Measurements from ENCODE around the gene DEFB114.

Gene DEFB114

DNA sequence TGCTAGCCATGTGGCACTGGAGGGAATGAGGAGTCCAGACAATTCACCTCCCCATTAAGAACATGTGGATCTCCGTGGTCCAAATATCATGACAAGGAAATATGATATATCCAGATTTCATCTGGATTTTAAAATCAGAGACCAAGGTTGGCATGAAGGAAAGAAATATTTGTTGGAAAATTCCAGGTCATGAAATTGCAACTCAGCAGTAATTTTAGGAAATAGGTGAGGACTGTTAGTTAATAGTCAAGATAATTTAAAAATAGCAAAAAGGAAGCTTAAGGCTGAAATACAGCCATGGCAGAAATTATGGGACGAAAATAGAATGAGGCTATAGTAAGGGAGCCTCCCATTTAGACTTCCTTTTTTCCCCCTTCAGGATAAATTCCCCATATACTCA lies 26.9 kb downstream of the DEFB114 start:
- H3K36me3 ChIP-seq (ENCODE audit: control insufficient read depth, insufficient read depth, low read length) = no peaks in the 10 kb centered on the region
- no peaks in the 10 kb centered on the region for H3K4me1 ChIP-seq (ENCODE audit: control insufficient read depth, insufficient read depth, low read length)
- no peaks in the 10 kb centered on the region for H3K9me3 ChIP-seq (ENCODE audit: control insufficient read depth, insufficient read depth, low read depth, low read length)
- no peak overlapping the region for H3K9ac ChIP-seq (ENCODE audit: low read length)
- H3K27ac ChIP-seq (ENCODE audit: low read depth, low read length) = no peak overlapping the region
- no peak overlapping the region for H3K4me3 ChIP-seq (ENCODE audit: low read depth, low read length)
- no peaks in the 10 kb centered on the region for H3K27me3 ChIP-seq (ENCODE audit: control insufficient read depth, insufficient read depth, low read length)

DNA sequence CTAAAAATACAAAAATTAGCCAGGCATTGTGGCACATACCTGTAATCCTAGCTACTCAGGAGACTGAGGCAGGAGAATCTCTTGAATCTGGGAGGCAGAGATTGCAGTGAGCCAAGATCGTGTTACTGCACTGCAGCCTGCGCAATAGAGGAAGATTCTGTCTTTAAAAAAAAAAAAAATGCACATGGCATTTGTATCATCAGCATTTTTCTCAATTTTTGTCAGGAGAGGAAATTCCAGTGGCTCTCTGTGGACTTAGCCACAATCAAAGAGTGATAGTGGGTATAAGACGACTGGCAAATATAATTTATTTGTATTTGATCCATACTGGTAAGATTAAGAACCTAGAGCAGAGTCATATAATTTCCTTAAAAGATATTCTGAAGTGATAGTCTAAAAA lies 28.6 kb downstream of the DEFB114 start:
- Histone ChIP-seq H3K9me3 (ENCODE audit: control insufficient read depth, insufficient read depth, low read depth, low read length) (no peaks in the 10 kb centered on the region), H3K4me1 (ENCODE audit: control insufficient read depth, insufficient read depth, low read length) (no peaks in the 10 kb centered on the region), H3K36me3 (ENCODE audit: control insufficient read depth, insufficient read depth, low read length) (no peaks in the 10 kb centered on the region), H3K9ac (ENCODE audit: low read length) (no peak overlapping the region), H3K4me3 (ENCODE audit: low read depth, low read length) (no peak overlapping the region), H3K27ac (ENCODE audit: low read depth, low read length) (no peak overlapping the region), H3K27me3 (ENCODE audit: control insufficient read depth, insufficient read depth, low read length) (no peaks in the 10 kb centered on the region)

DNA sequence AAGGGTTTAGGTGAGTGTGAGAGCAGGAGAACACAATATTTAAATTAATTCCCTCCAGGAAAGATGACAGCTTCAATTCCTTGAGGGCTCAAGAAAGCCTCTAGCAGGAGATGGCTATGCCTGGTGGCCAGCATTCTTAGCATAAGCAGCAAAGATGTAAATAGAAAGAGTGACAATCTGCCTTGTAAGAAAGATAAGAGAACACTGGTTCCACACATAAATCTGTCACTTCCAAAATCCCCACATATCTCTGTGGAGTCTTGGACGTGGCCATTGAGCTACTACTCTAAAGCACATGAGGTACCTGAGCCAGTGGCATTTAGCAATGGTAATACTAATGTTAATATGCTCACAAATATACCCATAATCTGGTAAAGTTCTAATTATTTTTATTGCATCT lies 29.2 kb downstream of the DEFB114 start:
- no peaks in the 10 kb centered on the region for H3K9me3 ChIP-seq (ENCODE audit: control insufficient read depth, insufficient read depth, low read depth, low read length)
- no peak overlapping the region for H3K4me3 ChIP-seq (ENCODE audit: low read depth, low read length)
- H3K4me1 ChIP-seq (ENCODE audit: control insufficient read depth, insufficient read depth, low read length) = no peaks in the 10 kb centered on the region
- H3K9ac ChIP-seq (ENCODE audit: low read length) = no peak overlapping the region
- no peak overlapping the region for H3K27ac ChIP-seq (ENCODE audit: low read depth, low read length)
- H3K27me3 ChIP-seq (ENCODE audit: control insufficient read depth, insufficient read depth, low read length) = no peaks in the 10 kb centered on the region
- no peaks in the 10 kb centered on the region for H3K36me3 ChIP-seq (ENCODE audit: control insufficient read depth, insufficient read depth, low read length)

DNA sequence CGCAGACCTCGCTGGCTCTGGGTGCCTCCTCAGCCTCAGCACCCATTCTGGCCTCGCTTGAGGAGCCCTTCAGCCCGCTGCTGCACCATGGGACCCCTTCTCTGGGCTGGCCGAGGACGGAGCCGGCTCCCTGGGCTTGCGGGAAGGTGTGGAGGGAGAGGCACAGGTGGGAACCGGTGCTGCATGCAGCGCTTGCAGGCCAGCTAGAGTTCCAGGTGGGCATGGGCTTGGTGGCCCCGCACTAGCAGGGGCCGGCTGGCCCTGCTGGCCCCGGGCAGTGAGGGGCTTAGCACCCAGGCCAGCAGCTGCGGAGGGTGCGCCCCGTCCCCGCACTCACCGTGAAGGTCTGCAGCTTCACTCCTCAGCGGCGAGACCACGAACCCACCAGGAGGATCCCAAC lies 30.4 kb downstream of the DEFB114 start:
- Histone ChIP-seq H3K9ac (ENCODE audit: low read length) (no peak overlapping the region), H3K27ac (ENCODE audit: low read depth, low read length) (no peak overlapping the region), H3K4me1 (ENCODE audit: control insufficient read depth, insufficient read depth, low read length) (no peaks in the 10 kb centered on the region), H3K27me3 (ENCODE audit: control insufficient read depth, insufficient read depth, low read length) (no peaks in the 10 kb centered on the region), H3K4me3 (ENCODE audit: low read depth, low read length) (no peak overlapping the region), H3K9me3 (ENCODE audit: control insufficient read depth, insufficient read depth, low read depth, low read length) (no peaks in the 10 kb centered on the region), H3K36me3 (ENCODE audit: control insufficient read depth, insufficient read depth, low read length) (no peaks in the 10 kb centered on the region)

DNA sequence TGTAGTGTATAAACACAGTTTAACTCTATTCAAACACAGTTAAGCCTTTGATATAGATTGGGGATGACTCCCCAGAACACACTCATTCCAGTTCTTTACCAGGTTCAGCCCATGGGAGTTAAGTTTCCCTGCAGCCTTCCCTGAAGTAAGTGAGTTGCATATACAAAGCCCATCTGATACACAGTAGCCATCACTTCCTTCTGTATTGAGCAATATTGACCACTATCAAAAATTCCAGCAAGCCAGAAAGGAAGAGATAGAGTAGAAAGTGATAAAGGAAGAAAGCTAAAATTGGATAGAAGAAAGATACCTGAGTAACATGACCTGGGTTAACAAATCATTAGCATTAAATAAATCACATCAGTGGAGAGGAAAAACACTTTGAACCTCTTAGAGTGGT lies 34.6 kb downstream of the DEFB114 start:
- Histone ChIP-seq H3K4me1 (ENCODE audit: control insufficient read depth, insufficient read depth, low read length) (no peaks in the 10 kb centered on the region), H3K27me3 (ENCODE audit: control insufficient read depth, insufficient read depth, low read length) (no peaks in the 10 kb centered on the region), H3K27ac (ENCODE audit: low read depth, low read length) (no peak overlapping the region), H3K36me3 (ENCODE audit: control insufficient read depth, insufficient read depth, low read length) (no peaks in the 10 kb centered on the region), H3K9me3 (ENCODE audit: control insufficient read depth, insufficient read depth, low read depth, low read length) (no peaks in the 10 kb centered on the region), H3K9ac (ENCODE audit: low read length) (no peak overlapping the region), H3K4me3 (ENCODE audit: low read depth, low read length) (no peak overlapping the region)

DNA sequence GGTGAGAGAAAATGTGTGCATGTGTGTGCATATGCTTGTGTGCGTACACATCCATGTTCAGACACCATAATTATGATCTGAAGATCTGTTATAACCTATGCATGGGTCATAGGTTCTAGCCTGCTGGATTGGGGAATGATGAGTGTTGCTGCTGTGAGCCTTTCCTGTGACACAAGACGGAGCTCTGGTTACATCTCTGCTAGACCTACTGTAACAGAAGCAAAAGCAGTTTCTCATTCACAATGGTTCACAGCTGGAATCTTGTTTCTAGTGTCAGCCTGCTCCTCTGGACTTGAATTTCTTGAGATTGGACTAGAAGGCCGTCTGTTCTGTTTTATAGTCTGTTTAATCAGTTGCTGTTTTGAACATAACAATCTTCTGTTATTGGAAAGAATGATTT lies 40.1 kb downstream of the DEFB114 start:
- no peak overlapping the region for H3K9ac ChIP-seq (ENCODE audit: low read length)
- no peaks in the 10 kb centered on the region for H3K9me3 ChIP-seq (ENCODE audit: control insufficient read depth, insufficient read depth, low read depth, low read length)
- H3K4me3 ChIP-seq (ENCODE audit: low read depth, low read length) = no peak overlapping the region
- peaks cover 11% of the 10 kb centered on the region for H3K4me1 ChIP-seq (ENCODE audit: control insufficient read depth, insufficient read depth, low read length)
- no peaks in the 10 kb centered on the region for H3K27me3 ChIP-seq (ENCODE audit: control insufficient read depth, insufficient read depth, low read length)
- H3K27ac ChIP-seq (ENCODE audit: low read depth, low read length) = no peak overlapping the region
- no peaks in the 10 kb centered on the region for H3K36me3 ChIP-seq (ENCODE audit: control insufficient read depth, insufficient read depth, low read length)

DNA sequence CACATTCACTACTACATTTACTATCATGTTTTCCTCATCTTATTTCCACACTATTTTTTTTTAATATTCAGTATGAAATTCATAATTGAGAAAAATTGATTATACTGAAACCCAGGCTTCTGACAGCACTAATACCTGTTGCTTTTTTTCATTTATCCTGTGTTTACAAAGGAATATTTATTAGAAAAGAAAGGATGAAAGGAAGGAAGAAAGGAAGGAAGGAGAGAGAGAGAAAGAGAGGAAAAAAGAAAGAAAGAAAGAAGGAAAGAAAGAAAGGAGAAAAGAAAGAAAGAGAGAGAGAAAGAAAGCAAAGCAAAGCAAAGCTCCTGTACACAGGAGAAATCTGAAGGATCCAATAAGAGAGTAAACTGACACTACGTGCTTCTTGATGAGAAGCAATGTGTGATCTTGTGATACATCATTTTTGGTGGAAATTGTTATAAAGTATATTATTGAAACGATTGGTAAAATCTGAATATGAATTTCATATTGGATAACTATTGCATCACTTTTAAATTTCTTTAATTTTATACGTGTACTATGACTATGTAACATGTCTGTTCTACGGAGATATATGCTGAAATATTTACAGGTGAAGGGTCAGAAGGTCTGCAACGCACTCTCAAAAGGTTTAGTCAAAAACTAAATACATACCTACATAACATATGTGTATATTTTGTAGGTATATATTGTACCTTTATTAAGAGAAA lies 43.9 kb downstream of the DEFB114 start:
- H3K4me3 ChIP-seq (ENCODE audit: low read depth, low read length) = no peak overlapping the region
- no peaks in the 10 kb centered on the region for H3K36me3 ChIP-seq (ENCODE audit: control insufficient read depth, insufficient read depth, low read length)
- H3K27ac ChIP-seq (ENCODE audit: low read depth, low read length) = no peak overlapping the region
- H3K27me3 ChIP-seq (ENCODE audit: control insufficient read depth, insufficient read depth, low read length) = no peaks in the 10 kb centered on the region
- H3K9me3 ChIP-seq (ENCODE audit: control insufficient read depth, insufficient read depth, low read depth, low read length) = no peaks in the 10 kb centered on the region
- peaks cover 31% of the 10 kb centered on the region for H3K4me1 ChIP-seq (ENCODE audit: control insufficient read depth, insufficient read depth, low read length)
- no peak overlapping the region for H3K9ac ChIP-seq (ENCODE audit: low read length)

DNA sequence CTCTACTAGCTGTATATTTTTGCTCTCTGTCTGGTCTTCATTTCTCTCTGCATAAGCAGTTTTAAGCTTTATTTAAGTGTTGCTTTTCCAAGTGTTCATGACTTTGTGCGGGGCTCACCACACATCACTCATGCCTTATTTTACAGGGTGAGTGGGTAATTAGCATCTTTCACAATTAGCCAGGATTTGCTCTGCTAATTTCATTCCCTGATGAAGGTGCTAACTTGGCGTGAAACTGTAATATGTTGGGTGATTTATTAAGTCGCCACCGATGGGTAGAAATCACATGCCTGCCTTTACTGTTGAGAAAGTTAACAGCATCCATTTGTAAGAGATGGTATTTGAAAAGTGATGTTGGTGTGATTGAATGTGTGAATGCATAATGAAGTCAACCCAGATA lies 44.7 kb downstream of the DEFB114 start:
- no peaks in the 10 kb centered on the region for H3K9me3 ChIP-seq (ENCODE audit: control insufficient read depth, insufficient read depth, low read depth, low read length)
- peaks cover 39% of the 10 kb centered on the region for H3K4me1 ChIP-seq (ENCODE audit: control insufficient read depth, insufficient read depth, low read length)
- H3K27me3 ChIP-seq (ENCODE audit: control insufficient read depth, insufficient read depth, low read length) = no peaks in the 10 kb centered on the region
- no peaks in the 10 kb centered on the region for H3K36me3 ChIP-seq (ENCODE audit: control insufficient read depth, insufficient read depth, low read length)
- no peak overlapping the region for H3K4me3 ChIP-seq (ENCODE audit: low read depth, low read length)
- H3K27ac ChIP-seq (ENCODE audit: low read depth, low read length) = no peak overlapping the region
- no peak overlapping the region for H3K9ac ChIP-seq (ENCODE audit: low read length)

DNA sequence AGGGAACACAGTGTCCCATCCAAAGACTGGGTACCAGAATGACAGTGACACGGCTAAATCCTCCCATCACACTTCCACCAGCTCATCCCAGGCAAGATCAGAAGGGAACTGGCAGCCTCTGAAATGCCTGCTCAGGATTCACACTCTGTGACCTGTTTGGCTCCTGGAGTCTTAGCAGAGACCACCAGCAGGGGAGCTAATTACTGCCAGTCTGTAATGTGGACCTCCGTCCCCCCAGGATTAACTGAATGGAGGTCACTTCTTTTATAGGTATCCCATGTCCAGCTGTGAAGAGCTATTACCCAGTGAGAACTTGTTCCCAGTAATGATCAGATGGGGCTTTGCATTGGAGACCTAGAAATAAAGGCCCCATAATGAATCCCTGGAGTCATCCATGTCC lies 45.2 kb downstream of the DEFB114 start:
- Histone ChIP-seq H3K4me1 (ENCODE audit: control insufficient read depth, insufficient read depth, low read length) (peaks cover 42% of the 10 kb centered on the region), H3K27me3 (ENCODE audit: control insufficient read depth, insufficient read depth, low read length) (no peaks in the 10 kb centered on the region), H3K27ac (ENCODE audit: low read depth, low read length) (no peak overlapping the region), H3K4me3 (ENCODE audit: low read depth, low read length) (no peak overlapping the region), H3K9ac (ENCODE audit: low read length) (no peak overlapping the region), H3K36me3 (ENCODE audit: control insufficient read depth, insufficient read depth, low read length) (no peaks in the 10 kb centered on the region), H3K9me3 (ENCODE audit: control insufficient read depth, insufficient read depth, low read depth, low read length) (no peaks in the 10 kb centered on the region)

DNA sequence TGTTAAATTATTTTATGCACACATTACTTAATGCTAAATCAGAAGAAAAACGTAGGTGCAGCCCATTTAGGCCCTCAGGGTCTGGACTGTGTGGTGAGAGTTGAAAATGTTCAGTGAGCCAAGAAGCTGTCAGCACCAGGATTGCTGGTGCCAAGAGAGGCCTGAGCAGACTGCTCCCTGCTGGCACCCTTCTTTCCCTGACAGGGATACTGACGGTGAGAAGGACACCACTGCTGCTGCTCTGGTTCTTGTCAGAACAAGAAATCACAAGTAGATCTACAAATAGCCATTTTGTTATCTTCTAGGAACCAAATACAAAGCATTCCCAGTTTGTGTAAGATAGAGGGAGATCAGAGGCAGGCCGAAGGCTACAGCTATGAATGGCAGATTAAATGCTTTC lies 48.9 kb downstream of the DEFB114 start:
- no peaks in the 10 kb centered on the region for H3K9me3 ChIP-seq (ENCODE audit: control insufficient read depth, insufficient read depth, low read depth, low read length)
- no peaks in the 10 kb centered on the region for H3K27me3 ChIP-seq (ENCODE audit: control insufficient read depth, insufficient read depth, low read length)
- H3K9ac ChIP-seq (ENCODE audit: low read length) = no peak overlapping the region
- H3K4me3 ChIP-seq (ENCODE audit: low read depth, low read length) = no peak overlapping the region
- peaks cover 78% of the 10 kb centered on the region for H3K4me1 ChIP-seq (ENCODE audit: control insufficient read depth, insufficient read depth, low read length)
- H3K36me3 ChIP-seq (ENCODE audit: control insufficient read depth, insufficient read depth, low read length) = no peaks in the 10 kb centered on the region
- H3K27ac ChIP-seq (ENCODE audit: low read depth, low read length) = peak overlapping the region; percentile 16; the same call in 1 of the 2 replicates

DNA sequence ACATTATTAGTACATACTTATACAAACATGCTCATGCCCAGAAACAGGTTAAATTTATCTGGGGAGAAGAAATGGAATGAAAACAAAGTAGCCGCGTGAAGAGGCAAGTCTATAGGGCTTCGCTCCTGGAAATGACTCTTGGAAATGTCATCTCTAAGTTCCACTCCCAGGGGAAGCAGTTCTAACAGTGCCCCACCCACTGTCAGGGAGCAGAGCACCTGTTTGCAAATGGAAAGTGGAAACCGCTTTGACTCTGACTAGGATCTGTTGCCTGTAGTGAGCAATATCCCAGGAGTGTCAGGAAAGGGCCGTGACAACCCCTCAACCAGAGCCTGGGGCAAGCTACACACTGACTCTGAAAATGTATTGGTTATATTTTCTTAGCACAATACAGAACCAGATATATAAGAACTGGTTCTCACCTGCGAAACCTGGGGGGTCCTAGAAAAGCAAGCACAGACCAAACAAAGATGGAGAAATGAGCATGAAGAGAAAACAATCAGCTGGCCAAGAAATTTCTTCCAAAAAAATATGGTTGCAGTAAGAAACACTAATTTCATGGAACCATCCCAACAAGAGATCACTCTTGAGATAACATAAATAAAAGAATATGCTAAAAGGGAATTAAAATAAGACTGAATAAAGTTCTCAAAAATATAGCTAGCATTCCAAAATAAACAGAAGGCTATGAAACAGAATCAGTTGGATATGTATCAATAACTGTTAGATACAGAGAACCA lies 50.2 kb downstream of the DEFB114 start:
- Histone ChIP-seq H3K27me3 (ENCODE audit: control insufficient read depth, insufficient read depth, low read length) (no peaks in the 10 kb centered on the region), H3K36me3 (ENCODE audit: control insufficient read depth, insufficient read depth, low read length) (no peaks in the 10 kb centered on the region), H3K4me3 (ENCODE audit: low read depth, low read length) (no peak overlapping the region), H3K9ac (ENCODE audit: low read length) (no peak overlapping the region), H3K27ac (ENCODE audit: low read depth, low read length) (no peak overlapping the region), H3K4me1 (ENCODE audit: control insufficient read depth, insufficient read depth, low read length) (peaks cover 77% of the 10 kb centered on the region), H3K9me3 (ENCODE audit: control insufficient read depth, insufficient read depth, low read depth, low read length) (no peaks in the 10 kb centered on the region)

Measured in HUES6 (cell line).